Measurements from ENCODE around the gene DCPS.
"Not testable (repeated sequence)": the region's sequence is repeated elsewhere in the genome, so short reads cannot be mapped to it uniquely, and the experiment has no call there.

DCPS gene, protein sequence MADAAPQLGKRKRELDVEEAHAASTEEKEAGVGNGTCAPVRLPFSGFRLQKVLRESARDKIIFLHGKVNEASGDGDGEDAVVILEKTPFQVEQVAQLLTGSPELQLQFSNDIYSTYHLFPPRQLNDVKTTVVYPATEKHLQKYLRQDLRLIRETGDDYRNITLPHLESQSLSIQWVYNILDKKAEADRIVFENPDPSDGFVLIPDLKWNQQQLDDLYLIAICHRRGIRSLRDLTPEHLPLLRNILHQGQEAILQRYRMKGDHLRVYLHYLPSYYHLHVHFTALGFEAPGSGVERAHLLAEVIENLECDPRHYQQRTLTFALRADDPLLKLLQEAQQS

DNA sequence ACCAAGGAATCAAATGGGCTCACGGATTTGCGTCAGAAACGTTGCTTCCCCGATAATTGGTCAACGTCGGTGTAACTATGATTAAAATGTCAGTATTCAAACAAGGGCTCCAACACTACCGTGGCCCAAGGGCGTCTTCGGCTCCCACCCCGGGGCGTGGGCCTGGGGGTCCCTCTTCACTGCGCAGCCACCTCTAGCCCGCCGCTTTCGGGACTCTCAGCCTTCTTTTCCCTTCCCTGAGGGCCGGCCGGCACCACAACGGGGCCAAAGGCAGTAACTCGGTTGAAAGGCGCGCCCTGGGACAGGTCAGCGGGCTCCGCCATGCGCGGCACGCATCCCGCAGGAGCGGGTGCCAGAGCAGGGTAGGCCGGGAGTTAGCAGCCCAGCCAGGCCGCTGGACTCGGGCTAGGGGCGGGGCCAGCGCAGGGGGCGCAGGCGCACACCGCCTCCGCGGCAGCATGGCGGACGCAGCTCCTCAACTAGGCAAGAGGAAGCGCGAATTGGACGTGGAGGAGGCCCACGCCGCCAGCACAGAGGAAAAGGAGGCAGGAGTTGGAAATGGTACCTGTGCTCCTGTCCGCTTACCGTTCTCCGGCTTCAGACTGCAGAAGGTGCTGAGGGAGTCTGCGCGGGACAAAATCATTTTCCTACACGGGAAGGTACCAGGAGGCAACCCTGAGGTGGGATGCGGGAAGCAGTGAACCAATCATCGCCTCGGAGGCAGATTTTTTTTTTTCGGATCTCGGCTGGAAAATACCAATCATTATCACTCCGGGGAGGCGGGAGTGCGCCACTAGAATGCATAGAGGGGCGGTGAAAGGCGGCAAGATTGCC lies at the start of gene DCPS:
Gene DCPS, plus strand, starts transcription at position 438 of the 834 bp plus-strand sequence. Its CDS starts 21 bp downstream, at position 459.
- DNase-seq, result peak; percentile 86

DNA sequence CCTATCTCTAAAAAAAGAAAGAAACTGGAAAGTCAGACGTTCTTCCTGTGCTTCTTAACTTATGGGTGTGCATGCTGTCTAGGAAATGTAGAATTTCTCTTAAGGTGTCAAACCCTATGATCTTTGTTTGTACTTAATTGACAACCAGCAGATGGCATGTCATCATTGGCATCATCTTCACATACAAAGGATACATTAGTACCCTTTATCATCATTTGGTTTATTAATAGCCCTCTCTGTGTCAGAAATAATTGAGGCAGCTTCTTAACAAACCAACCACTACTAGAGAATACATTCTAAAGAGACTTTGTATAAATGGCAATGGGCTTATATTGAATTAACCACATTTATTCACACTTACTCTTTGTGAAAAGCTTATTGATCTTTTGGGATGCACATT lies 49.0 kb upstream of the DCPS start:
- DNase-seq, result no peak

DNA sequence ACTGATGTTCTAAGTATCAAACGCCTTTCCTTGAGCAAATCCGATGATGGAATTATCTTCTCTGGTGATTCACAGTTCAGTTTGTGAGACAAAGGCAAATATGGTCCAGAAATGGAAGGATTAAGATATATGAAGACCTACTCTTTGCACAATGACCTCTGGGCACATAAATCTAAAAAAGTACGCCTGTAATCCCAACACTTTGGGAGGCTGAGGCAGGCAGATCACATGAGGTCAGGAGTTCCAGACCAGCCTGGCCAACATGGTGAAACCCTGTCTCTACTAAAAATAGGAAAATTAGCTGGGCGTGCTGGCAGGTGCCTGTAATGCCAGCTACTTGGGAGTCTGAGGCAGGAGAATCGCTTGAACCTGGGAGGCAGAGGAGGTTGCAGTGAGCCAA lies 48.4 kb upstream of the DCPS start:
- DNase-seq, result not testable (repeated sequence)

DNA sequence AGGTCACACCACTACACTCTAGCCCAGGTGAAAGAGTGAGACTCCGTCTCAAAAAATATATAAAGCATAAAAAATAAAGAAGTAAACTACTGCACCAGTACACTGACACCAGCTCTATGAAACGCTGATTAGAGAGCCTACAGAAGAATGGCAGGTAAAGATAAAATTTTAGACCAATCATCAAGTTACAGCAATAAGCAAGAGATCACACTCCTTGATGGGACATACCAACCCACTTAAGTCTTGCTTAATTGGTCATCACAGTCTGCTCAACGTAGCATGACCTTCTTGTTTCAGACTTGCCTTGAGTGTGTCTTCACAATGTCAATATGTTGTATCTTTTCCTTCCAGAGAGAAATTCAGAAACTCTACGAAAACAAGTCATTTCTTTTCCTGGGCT lies 47.6 kb upstream of the DCPS start:
- DNase-seq, result no peak

DNA sequence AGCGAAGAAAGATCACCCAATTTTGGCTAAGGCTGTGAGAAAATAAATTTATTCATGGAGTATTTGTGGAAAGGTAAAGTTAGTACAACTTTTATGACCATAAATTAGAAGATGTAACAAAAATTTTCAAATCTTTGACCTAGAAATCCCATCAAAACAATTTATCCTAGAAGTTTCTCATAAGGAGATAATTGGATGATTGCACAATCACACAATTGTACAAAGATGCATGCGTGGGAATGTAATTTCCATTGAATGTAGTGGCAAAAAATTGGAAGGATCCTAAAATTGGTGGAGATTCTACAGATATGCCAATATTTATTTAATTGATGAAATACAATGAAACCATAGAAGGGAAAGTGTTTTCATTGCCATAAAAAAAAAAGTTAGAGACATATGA lies 46.7 kb upstream of the DCPS start:
- DNase-seq, result no peak

DNA sequence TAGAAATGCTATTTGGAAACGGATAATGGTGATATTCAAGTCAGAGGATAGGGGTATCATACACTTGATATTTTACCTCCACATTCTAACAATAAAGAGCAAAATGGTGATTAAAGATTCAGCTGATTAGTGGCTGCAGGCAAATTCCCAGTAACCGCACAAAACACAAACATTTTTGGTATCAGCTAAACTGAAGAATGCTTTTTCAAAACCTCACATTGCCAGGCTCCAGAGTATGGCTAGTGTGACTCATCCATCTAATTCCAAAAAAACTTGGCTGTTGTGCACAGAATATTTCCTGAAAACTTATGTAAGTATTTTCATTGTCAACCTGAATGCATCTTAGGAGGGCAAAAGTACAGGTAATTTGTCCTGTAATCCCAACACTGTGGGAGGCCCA lies 46.1 kb upstream of the DCPS start:
- no peak for DNase-seq

DNA sequence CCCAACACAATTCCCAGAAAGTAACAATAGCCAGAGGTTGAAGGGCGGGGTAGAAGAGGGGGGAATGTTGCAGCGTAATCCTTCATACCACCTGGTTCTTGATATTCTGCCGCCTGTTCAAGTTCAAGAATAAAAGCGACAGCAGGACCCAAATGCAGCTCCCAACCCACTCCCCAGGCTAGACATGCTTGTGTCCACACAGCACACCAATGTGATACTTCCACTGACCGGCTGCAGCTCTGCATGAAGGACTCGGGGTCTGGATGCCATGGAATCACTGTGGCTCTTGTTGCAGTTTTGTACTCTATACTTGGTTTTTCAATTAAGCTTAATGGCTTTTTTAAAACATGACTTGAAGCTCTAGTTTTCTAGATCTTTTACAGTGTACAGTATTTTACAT lies 41.6 kb upstream of the DCPS start:
- DNase-seq, result no peak

DNA sequence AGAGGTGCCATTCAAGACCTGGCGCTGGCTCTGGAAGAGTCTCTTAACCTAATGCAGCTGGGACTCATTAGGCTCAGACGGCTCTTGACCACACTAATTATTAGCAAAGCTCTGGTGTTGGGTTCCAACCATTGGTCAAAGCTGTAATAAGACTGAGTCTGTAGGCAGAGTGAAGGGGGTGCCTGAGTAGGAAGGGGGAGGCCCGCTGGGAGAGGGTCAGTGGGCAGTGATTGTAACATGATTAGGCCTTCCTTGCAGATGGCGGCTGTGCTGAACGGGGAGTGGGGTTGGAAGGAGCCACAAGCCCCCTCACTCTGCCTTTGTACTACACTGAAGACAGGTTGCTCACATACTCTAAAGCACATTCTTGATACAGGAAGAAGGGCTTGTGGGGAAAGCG lies 40.4 kb upstream of the DCPS start:
- DNase-seq, result no peak

DNA sequence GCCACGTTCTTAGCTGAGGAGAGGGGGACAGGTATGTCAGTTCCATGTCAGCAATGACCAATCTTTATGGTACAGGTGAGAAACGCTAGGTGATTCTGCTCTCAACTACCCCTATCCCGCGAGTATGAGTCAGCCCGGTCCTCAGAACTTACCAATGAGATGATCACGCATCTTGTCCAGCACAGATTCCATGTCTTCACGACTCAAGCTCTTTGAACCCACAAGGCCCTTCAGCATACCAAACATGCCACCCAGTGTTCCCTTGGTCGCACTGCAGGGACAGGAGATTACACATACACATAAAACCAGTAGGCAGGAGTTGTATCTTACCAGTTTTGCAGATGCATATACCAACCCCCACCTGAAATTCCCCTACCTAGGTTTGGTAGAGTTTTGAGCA lies 38.0 kb upstream of the DCPS start:
- no peak for DNase-seq

DNA sequence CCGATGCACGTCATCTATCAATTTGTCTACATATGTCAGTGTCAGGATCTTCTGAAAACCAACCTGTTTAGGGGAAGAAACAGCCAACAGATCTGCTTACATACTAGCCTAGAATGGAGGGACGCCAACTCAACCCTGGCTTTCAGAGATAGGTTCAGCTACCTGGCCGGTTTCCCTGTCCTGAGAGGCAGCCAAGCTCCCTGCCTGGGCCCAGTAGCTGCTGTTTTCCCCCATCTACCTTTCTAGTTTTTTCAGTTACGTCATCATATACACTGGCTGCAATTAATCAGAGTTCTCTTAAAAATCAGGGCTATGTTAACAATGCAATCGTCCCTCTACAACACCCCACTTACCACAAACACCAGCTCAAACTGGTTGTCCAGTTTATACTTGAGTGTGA lies 36.2 kb upstream of the DCPS start:
- no peak for DNase-seq

DNA sequence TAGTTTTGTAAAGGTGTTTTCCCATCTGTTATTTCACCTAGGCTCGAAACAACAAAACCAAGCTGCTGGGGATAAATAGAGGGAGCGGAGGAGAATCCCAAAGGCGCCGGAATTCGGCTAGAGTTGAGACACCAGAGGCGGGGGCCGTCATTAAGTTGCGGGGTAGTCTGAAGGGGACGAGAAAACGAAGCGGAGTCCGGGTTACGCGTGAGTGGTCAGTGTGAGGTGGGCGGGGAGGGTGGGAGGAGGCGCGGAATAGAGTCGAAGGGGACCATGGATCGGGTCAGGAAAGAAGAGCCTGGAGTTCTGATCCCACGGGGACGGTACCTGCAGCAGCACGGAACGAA lies 35.5 kb upstream of the DCPS start:
- no peak for DNase-seq

DNA sequence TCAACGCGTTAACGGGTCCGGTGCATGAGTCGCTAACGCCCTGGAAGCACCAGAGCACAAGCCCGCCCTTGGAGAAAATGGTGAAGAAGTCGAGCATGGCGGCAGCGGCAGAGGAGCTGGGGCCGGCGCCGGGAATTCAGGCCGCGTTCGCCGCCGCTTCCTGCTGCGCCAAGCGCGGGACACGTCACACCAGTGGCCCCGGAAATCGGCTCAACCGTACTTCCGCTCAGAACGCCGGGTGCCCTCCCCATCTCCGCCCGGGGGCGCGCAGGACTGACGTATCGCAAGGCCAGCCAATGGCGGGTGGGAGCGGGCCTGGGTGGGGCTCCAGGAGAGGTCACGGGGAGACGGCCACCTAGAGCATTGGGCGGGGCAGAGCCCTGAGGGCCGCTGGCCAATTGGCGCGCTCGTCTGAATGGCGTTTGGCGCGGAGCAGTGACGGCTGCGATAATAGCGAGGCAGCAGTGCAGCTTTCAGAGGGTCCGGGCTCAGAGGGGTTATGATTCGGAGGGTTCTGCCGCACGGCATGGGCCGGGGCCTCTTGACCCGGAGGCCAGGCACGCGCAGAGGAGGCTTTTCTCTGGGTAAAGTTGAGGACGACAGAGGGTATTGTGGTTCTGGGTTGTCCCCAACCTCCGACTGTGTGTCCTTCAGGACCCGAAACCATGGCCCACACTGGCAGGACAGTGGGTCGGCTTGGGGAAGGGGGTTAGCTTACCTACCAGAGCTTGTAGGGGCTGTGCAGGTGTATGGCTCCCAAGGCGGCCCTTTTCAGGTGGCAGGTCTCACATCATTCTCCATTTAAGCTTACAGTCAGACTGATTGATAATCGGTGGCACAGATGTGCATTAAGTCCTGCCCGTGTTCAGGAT lies 34.9 kb upstream of the DCPS start, which contains the start of the genes FOXRED1 and SRPRA:
Gene FOXRED1, plus strand, starts transcription at position 447 of the 872 bp plus-strand sequence. Its CDS starts 53 bp downstream, at position 500.
Gene SRPRA, minus strand, starts transcription at position 188 of the 872 bp plus-strand sequence. Its CDS starts 91 bp downstream, at position 97.
- peak; percentile 97 for DNase-seq

DNA sequence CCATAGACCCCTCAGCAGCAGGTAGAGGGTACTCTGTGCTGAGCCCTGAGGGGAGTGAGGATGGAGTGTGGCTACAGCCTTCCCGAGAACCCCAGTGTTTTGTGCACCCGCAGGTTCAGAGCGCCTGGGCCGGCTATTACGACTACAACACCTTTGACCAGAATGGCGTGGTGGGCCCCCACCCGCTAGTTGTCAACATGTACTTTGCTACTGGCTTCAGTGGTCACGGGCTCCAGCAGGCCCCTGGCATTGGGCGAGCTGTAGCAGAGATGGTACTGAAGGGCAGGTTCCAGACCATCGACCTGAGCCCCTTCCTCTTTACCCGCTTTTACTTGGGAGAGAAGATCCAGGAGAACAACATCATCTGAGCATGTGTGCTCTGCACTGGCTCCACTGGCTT lies 26.5 kb upstream of the DCPS start:
- no peak for DNase-seq

DNA sequence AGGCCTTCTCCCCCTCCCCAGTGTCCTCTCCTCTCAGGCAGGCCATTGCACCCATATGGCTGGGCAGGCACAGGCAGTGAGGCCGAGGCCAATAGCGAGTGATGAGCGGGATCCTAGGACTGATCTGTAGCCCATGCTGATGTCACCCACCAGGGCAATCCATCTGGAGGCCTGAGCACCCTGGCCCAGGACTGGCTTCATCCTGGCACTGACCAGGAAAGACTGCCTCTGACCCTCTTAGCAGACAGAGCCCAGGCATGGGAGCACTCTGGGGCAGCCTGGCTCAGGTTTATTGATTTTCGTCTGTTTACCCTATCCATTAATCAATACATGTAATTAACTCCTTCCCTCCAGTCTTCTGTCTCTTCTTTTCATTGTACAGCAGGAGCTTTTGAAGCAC lies 26.1 kb upstream of the DCPS start:
- no peak for DNase-seq

DNA sequence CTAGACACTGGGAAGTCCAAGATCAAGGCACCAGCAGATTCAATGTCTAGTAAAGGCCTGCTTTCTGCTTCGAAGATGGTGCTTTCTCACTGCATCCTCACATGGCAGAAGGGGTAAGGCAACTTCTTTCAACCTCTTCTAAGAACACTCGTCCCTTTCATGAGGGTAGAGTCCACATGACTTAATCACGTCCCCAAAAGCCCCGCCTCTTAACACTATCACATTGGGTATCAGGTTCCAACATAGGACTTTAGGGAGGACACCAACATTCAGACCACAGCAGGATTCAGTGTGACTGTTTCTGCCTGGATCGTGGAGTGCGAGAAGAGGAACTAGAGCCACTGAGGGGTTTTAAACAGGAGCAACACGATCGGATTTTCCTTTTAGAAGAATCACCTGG lies 24.7 kb upstream of the DCPS start:
- DNase-seq, result no peak

DNA sequence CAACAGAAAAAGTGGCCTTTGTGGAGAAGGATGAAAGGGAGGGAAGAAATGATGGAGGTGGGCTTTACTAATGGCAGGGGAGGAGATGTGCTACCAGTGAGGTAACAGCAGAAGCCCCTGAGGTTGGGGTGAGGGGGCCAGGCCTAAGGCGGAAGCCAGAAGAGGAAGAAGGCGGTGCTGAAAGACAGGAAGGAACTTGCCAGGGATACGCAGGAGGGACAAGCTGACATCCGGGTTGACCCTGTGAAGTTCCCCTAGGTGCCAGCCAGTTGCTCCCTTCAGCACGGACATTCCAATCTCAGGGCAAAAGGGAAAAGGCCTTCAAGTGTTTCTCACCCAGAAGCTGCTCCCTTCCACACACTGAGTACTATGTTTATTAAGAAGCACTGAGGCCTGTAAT lies 23.3 kb upstream of the DCPS start:
- DNase-seq, result no peak

DNA sequence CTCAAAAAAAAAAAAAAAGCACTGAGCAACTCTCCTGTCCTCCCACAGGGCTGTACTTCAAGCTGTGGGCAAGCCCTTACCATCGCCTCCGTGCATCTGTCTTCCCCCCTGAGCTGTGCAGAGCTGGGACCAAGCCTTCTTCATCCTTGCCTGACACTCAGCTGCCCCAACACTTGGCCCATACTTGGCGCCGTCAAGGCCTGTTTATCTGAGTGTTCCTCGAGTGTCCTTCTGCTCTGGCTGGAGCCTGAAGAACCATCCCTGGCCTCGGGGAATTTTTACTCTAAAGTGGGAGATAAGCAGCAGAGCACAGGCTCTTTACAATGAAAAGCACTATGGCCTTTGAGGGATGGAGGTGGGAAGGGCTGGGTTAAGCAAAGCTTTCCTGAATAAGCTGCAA lies 22.6 kb upstream of the DCPS start:
- DNase-seq, result no peak

DNA sequence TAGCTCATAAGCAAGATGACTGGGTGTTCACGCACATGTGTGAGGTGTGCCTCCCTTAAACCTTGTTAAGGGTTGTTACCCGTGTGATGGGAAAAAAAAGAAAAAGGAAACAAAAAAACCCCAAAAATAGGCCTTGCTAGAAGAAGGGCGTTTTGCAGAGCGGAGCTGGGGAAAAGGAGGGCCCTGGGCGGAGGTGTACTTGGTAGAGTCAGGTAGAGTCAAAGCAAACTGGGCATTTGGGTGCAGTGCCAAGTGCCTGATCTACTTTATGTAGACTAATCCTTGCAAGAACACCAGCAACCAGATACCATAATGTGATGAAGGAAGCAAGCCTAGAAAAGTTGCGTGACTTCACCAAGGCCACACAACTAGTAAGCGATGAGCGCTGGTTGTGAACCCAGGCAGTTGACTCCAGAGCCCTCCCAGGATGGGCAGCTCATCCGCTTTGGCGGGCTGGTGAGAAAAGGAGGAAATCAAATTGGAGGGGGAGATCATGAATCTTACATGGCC lies 22.1 kb upstream of the DCPS start:
- DNase-seq, result no peak

DNA sequence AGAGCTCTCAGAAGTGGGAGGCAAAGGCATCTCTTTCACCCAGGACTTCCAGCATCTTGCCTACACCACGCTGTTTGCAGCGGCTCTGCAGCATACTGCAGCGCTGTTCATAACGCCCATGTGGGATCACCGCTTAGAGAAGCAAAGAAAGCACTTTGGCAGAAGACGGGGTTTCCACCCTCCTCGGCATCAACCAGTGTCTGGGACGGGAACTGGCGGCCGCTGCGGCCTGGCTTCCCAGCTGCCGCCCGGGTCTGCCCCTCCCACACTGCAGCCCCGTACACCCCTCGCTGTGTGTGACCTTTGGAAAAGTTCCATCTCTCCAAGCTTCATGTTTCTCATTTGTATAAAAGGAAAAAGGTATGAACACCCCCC lies 21.5 kb upstream of the DCPS start:
- peak; percentile 37 for DNase-seq

DNA sequence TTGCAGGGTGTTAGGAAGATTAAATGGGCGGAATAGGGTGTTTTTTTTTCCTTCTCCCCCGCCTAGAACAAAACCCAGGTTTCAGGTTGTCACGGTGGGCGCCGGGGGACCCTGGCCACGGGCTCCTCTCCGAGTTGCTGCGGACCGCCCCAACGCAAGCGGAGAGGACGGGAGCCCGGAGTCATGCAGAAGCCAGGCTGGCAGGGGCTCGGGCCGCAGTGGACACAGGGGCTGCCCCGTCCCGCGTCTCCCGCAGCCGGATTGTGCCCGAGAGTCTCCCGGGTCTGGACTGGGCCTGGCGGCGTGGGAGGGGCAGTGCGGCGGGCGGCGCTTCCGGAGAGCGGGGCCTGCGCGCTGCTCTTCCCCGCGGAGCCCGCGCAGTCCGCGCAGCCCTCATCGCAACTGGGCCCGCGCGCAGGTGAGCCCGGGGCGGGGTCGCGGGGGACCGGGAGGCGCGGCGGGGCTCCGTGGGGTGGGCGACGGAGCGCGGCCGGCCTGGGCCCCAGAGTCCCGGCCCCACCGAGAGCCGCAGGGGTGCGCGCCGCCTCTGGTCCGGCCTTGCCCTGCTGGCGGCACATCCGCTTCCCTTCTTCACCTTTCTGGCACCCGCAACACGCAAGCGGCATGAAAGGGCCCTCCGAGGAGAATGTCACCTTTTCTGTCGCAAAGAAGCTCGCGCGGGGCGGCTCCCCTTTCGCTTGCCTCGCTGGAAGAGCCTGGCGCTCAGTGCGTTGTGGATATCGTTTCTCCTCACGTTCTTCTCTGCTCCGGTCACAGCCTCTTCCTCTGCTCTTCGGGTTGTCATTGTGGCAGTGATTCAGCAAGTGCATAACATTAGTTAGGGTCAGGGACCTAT lies 20.9 kb upstream of the DCPS start, which contains the start of gene TIRAP:
Gene TIRAP, plus strand, starts transcription at position 358 of the 856 bp plus-strand sequence. CDS start 7,802 bp downstream, outside the sequence.
- peak; percentile 62 for DNase-seq

DNA sequence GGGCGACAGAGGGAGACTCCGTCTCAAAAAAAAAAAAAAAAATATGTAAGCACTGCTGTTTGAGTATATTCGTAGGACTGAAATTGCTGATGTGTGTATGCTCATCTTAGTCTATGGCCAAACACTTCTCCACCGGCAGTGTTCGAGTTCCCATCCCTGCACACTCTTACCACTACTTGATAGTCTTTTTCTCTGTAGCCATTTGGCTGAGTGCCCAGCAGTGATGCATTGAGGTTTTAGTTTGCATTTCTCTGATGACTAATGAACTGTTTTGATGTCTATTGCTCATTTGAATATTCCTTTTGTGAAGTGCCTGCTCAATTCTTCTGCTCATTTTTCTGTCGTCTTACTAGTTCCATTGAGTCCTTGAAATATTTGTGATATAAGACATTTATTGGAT lies 19.0 kb upstream of the DCPS start:
- DNase-seq, result peak; percentile 93

DNA sequence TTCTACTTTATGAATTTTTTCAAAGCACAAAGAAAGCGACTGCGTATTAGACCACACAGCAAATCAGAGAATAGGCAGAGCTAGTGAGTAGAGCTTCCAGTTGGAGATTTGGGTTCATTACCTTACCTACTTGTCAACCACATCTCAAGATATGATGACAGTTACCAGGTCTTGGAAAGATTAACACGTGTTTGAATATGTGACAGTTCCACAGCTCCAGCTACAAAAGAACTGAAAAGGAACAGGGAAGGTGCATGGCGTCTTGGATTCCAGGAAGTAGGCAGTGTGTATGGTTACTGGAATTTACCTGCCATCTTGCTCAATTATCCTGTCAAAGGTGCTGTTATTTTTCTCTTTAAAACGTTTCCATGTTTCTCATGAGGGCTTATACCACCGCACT lies 15.6 kb upstream of the DCPS start:
- DNase-seq, result no peak
